Measurements from ENCODE around the gene GLRX5.

GLRX5 gene

GRCh38 chr14:95500201-95500681 is 34.6 kb upstream of the GLRX5 start:
- Histone ChIP-seq H3K4me1 (ENCODE audit: insufficient read depth, low read length) (no peaks in the 10 kb centered on the region), H3K27ac (ENCODE audit: low read length) (no peak overlapping the region), H3K9ac (ENCODE audit: low read depth, low read length) (no peak overlapping the region), H3K4me3 (ENCODE audit: low read depth in 1 of 2, low read length in 2 of 2) (no peak overlapping the region), H3K36me3 (ENCODE audit: insufficient read depth, low read length) (no peaks in the 10 kb centered on the region), H3K4me2 (ENCODE audit: insufficient read depth, low read length) (no peak overlapping the region), H3K27me3 (ENCODE audit: insufficient read depth, low read length, poor library complexity) (peaks cover 7% of the 10 kb centered on the region), H3K9me3 (ENCODE audit: insufficient read depth, low read length, severe bottlenecking) (no peaks in the 10 kb centered on the region), H4K20me1 (ENCODE audit: insufficient read depth, low read length) (no peaks in the 10 kb centered on the region), H2AFZ (ENCODE audit: low read depth, low read length) (no peak overlapping the region), H3K79me2 (ENCODE audit: insufficient read depth, low read length) (no peaks in the 10 kb centered on the region)
- TF ChIP-seq, protein P1, sequence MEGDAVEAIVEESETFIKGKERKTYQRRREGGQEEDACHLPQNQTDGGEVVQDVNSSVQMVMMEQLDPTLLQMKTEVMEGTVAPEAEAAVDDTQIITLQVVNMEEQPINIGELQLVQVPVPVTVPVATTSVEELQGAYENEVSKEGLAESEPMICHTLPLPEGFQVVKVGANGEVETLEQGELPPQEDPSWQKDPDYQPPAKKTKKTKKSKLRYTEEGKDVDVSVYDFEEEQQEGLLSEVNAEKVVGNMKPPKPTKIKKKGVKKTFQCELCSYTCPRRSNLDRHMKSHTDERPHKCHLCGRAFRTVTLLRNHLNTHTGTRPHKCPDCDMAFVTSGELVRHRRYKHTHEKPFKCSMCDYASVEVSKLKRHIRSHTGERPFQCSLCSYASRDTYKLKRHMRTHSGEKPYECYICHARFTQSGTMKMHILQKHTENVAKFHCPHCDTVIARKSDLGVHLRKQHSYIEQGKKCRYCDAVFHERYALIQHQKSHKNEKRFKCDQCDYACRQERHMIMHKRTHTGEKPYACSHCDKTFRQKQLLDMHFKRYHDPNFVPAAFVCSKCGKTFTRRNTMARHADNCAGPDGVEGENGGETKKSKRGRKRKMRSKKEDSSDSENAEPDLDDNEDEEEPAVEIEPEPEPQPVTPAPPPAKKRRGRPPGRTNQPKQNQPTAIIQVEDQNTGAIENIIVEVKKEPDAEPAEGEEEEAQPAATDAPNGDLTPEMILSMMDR (IDR thresholded peaks at IDR 0.05; ENCODE audit: borderline replicate concordance, extremely low read depth, low read length, poor library complexity, severe bottlenecking), result no peak
- TF ChIP-seq EZH2 (IDR thresholded peaks at IDR 0.05; ENCODE audit: borderline replicate concordance, low read depth, low read length, severe bottlenecking), result no peak
- DNase-seq (no peak), ATAC-seq (ENCODE audit: insufficient read depth, low read depth) (no peak)

DNA sequence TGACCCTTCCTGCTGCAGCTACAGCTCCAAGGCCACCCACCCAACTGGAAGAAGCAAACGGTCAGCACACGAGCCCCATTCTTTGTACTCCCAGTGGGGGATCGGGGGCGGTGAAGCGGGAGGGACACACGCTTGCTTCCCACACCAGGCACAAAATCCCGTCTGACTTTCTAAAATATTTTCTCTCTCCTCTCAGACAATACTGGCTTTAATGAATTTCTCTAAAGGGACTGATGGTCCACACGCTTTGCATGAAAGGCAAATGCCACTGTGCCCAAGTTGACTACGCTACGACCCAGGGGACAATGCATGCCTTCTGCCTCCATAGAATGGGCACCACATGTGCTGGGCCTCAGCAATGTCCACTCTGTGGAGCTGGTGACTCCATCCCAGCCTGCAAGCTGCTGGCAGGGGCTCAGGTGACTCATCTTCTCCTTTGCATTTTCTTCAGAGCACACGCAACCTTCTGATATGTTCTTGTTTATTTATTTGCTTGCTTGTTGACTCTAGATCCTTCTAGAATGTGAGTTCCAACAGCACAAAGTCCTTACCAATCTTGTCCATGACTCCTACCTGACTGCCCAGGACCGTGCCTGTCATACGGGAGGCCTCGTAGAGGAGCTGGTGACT is 34.0 kb upstream of the GLRX5 start:
- no peaks in the 10 kb centered on the region for H3K79me2 ChIP-seq (ENCODE audit: insufficient read depth, low read length)
- H3K4me2 ChIP-seq (ENCODE audit: insufficient read depth, low read length), result no peak overlapping the region
- peaks cover 7% of the 10 kb centered on the region for H3K27me3 ChIP-seq (ENCODE audit: insufficient read depth, low read length, poor library complexity)
- no peak overlapping the region for H3K27ac ChIP-seq (ENCODE audit: low read length)
- TF ChIP-seq EZH2 (IDR thresholded peaks at IDR 0.05; ENCODE audit: borderline replicate concordance, low read depth, low read length, severe bottlenecking), result no peak
- TF ChIP-seq, protein P1 (IDR thresholded peaks at IDR 0.05; ENCODE audit: borderline replicate concordance, extremely low read depth, low read length, poor library complexity, severe bottlenecking), result no peak
- no peaks in the 10 kb centered on the region for H3K4me1 ChIP-seq (ENCODE audit: insufficient read depth, low read length)
- H4K20me1 ChIP-seq (ENCODE audit: insufficient read depth, low read length), result no peaks in the 10 kb centered on the region
- no peaks in the 10 kb centered on the region for H3K36me3 ChIP-seq (ENCODE audit: insufficient read depth, low read length)
- no peak overlapping the region for H2AFZ ChIP-seq (ENCODE audit: low read depth, low read length)
- H3K9me3 ChIP-seq (ENCODE audit: insufficient read depth, low read length, severe bottlenecking), result no peaks in the 10 kb centered on the region
- no peak overlapping the region for H3K9ac ChIP-seq (ENCODE audit: low read depth, low read length)
- no peak for ATAC-seq (ENCODE audit: insufficient read depth, low read depth)
- no peak for DNase-seq
- no peak overlapping the region for H3K4me3 ChIP-seq (ENCODE audit: low read depth in 1 of 2, low read length in 2 of 2)

- no peaks in the 10 kb centered on the region for H4K20me1 ChIP-seq (ENCODE audit: insufficient read depth, low read length)
- H2AFZ ChIP-seq (ENCODE audit: low read depth, low read length), result no peak overlapping the region
Observed at GRCh38 chr14:95502381-95502950, 32.4 kb upstream of the GLRX5 start.

More at GRCh38 chr14:95502381-95502950, 32.4 kb upstream of the GLRX5 start:
- no peaks in the 10 kb centered on the region for H3K4me1 ChIP-seq (ENCODE audit: insufficient read depth, low read length)
- H3K36me3 ChIP-seq (ENCODE audit: insufficient read depth, low read length), result no peaks in the 10 kb centered on the region
- no peaks in the 10 kb centered on the region for H3K79me2 ChIP-seq (ENCODE audit: insufficient read depth, low read length)
- no peaks in the 10 kb centered on the region for H3K9me3 ChIP-seq (ENCODE audit: insufficient read depth, low read length, severe bottlenecking)
- no peak overlapping the region for H3K9ac ChIP-seq (ENCODE audit: low read depth, low read length)
- ATAC-seq (ENCODE audit: insufficient read depth, low read depth), result no peak
- no peak overlapping the region for H3K4me2 ChIP-seq (ENCODE audit: insufficient read depth, low read length)
- TF ChIP-seq, protein P1 (IDR thresholded peaks at IDR 0.05; ENCODE audit: borderline replicate concordance, extremely low read depth, low read length, poor library complexity, severe bottlenecking), result no peak
- TF ChIP-seq EZH2 (IDR thresholded peaks at IDR 0.05; ENCODE audit: borderline replicate concordance, low read depth, low read length, severe bottlenecking), result no peak
- H3K4me3 ChIP-seq (ENCODE audit: low read depth in 1 of 2, low read length in 2 of 2), result no peak overlapping the region
- H3K27ac ChIP-seq (ENCODE audit: low read length), result no peak overlapping the region
- DNase-seq, result no peak
- peaks cover 7% of the 10 kb centered on the region for H3K27me3 ChIP-seq (ENCODE audit: insufficient read depth, low read length, poor library complexity)
